ENCODE results near the gene FRZB. TPM values are rescaled to one million over a fixed set of nuclear protein-coding genes. Genes with fewer than 3 reads are reported as not detected.

FRZB gene
- polyA plus RNA-seq, 4 donors: 9.1 to 15.7 (median 10.5) TPM

- no peak for DNase-seq (ENCODE audit: low read depth in 4 of 4, low spot score in 2 of 4)
These were observed 14.3 kb downstream of the FRZB start for GRCh38 chr2:182852090-182852489.

DNA sequence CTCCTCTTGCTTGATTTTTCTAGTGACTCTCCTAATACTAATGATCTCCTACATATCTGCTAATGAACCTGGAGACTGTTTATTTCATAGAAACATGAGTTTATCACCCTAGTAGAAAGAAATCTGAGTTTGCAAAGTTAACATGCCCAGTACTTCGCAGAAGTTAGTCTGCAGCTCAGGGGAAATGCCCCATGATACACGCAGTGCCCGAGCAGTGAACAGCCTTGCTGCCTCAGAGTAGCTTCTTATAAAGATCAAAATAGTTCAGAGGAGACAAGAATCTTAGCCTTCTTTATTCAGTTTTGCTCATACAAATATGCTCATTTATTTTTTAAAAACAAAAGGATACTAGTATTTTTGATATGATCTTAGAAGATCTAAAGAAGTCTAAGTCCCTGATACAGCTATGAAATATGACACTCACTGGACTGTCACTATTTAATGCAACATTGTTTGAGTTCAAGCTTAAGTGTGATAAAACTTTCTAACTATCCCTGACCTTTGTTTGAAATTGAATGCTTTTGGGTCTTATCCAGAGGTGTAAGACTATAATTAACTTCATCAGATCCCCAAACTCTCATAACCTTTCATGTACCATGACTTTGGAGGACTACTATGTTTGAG, 20.5 kb downstream of the FRZB start:
- no peak for DNase-seq (ENCODE audit: low read depth in 4 of 4, low spot score in 2 of 4)

DNA sequence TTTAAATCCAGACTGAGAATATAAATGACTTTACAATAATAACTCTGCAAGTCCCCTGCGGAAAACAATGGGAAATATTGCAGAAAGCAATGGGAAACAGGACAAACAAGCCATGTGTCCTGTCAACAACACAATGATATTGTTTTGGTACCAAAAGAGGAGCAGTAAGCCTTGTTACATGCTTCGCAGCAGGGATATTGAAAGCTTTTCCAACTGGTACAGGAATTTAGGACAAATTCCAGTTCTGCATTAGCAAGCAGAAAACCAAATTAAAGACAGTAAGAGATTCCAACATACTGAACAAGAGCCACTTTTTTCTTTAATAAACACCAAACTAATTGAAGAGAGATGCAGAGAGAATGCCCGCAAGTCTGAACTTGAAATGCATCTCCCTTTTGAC, 30.0 kb downstream of the FRZB start:
- no peak for DNase-seq (ENCODE audit: low read depth in 4 of 4, low spot score in 2 of 4)

- DNase-seq (ENCODE audit: low read depth in 4 of 4, low spot score in 2 of 4): no peak
These were observed 32.1 kb downstream of the FRZB start for GRCh38 chr2:182834293-182834692.

DNA sequence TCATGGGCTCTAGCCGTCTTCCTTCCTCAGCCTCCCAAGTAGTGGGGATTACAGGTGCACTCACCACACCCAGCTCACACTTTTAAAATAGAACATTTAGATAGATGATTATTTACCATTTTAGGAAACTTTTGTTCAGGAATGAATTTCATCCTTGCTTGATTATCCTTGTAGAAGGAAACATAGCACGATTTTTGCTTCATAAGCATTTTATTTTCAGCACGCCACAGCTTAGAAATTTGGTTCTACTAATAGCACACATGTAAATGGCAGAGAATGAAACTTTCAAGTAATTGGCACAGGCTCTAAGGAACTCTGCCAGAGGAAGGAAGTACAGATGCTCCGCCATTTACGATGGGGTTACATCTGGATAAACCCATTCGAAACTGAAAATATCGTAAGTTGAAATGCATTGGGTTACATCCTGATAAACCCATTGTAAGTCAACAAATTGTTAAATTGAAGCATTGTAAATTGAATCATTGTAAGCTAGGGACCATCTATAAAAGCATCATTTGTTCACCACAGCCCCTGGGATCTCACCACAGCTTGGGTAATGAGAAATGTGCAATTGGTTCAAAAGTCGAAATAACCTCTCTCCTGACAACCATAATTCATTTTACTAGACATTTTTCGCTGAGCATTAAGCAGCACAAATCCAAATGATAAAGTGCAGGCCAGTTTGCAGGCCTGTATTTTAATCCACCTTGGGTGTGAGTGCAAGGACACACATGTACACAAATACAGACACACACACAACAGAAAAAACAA, 33.2 kb downstream of the FRZB start:
- no peak for DNase-seq (ENCODE audit: low read depth in 4 of 4, low spot score in 2 of 4)

- no peak for DNase-seq (ENCODE audit: low read depth in 4 of 4, low spot score in 2 of 4)
These were observed 34.5 kb downstream of the FRZB start for GRCh38 chr2:182831921-182832320.

GRCh38 chr2:182831101-182831500, 35.3 kb downstream of the FRZB start:
- no peak for DNase-seq (ENCODE audit: low read depth in 4 of 4, low spot score in 2 of 4)

DNA sequence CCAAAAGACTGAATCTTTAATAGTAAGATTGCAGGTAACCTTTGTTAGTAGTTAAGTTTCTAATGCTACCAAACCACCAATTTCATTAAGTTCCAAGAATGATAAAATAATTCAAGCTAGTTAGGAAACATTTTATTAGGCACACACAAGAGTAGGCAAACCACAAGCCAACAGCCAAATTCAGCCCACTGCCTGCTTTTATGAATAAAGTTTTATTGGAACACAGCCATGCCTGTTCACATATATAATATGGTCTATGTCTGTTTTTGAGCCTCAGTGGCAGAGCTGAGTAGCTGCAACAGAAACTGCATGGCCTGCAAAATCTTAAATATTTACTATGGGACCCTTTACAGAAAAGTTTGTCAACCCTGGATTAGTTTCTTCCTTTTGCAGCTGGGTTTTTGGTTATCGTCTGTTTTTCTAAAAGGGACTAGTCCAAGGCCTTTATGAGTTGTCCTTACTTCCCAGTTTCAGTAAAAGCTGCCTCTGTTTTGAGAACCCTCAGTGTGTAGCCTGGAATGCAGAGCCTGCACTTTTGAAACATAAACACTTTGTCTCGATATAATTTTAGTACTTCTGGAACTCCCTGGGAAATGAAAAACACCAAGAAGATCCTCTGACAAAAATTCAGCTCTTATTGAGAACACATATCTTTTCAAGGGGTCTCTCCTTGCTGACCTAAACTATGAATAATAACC, 39.1 kb downstream of the FRZB start:
- DNase-seq (ENCODE audit: low read depth in 4 of 4, low spot score in 2 of 4): no peak

GRCh38 chr2:182826496-182826895, 39.9 kb downstream of the FRZB start:
- DNase-seq (ENCODE audit: low read depth in 4 of 4, low spot score in 2 of 4): no peak

DNA sequence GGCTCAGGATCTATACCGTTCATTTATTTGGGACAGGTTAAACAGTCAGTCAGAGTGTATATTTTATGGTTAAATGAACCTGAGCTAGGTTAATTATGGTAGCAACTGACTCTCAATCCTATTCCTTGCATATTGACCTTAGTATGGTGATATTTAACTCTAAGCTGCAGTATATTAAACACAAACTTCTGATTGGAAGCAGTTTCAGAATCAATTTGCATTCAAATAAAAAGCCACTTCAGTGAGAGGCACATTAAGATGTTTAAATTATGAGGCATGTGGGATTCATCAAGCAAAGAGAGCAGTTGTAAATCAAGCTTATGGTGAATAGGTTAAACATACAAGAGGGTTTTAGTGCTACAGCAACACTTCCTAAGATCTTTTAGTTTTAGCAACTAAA, 40.4 kb downstream of the FRZB start:
- DNase-seq (ENCODE audit: low read depth in 4 of 4, low spot score in 2 of 4): peak in 1 of 4 donors; percentile 10

DNA sequence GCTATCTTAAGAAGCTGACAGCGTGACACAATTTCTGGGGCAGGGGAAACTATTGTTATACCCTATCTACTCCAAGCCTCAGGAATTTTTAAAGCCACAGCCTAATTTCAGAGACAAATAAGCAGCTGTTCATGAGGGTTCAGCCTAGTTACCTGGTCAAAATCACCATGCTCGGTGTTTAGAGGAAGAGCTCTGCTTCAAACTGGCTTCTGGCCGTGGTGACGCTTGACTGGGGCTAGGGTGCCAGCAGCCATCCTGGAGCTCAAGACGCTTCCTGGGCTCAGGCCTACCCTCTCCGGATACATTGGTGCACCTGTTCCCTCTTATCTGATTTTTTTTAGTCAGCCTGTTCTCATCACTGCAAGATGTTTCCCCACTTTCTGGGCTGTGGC, 41.7 kb downstream of the FRZB start:
- DNase-seq (ENCODE audit: low read depth in 4 of 4, low spot score in 2 of 4): no peak

DNA sequence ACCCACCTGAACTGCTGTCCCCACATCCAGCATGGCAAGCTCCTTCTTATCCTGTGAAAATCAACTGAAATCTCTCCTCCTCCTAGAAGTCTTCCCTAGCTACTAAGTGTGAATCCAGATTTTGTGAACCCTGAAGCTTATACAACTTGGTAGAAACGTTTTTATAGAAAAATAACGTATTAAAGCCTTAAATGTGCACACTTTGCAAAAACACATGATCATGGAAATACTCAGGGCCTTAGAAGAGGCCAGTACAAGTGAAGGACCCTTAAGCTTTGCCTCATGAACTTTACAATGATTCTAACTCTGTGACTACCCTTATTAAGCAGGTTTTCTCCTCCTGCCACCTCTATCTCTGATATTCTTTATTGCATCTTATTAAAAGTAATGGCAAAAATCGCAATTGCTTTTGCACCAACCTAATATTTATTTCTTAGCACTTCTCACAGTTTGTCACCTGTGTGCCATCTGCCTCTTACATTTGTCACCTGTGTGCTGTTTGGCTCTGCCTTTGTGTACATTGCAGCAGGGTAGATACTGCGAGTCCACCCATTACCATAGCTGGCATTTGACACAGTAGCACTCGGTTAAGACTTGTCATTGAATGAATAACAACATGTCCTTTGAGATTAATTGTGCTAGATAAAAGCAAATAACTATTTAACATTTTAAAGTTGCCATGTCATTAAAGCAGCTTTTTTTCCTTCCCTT, 42.2 kb downstream of the FRZB start:
- no peak for DNase-seq (ENCODE audit: low read depth in 4 of 4, low spot score in 2 of 4)

- DNase-seq (ENCODE audit: low read depth in 4 of 4, low spot score in 2 of 4): no peak
These were observed 43.7 kb downstream of the FRZB start for GRCh38 chr2:182822733-182823132.

DNA sequence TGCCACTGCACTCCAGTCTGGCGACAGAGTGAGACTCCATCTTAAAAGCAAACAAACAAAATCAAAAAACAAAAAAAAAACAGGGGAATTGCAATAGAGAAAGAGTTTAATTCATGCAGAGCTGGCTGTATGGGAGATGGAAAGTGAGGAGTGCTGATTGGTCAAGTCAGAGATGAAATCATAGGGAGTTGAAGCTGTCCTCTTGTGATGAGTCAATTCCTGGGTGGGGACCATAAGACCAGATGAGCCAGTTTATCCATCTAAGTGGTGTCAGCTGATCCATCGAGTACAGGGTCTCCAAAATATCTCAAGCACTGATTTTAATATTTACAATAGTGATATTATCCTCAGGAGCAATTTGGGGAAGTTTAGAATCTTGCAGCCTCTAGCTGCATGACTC, 45.3 kb downstream of the FRZB start:
- DNase-seq (ENCODE audit: low read depth in 4 of 4, low spot score in 2 of 4): no peak

GRCh38 chr2:182819412-182819811, 47.0 kb downstream of the FRZB start:
- no peak for DNase-seq (ENCODE audit: low read depth in 4 of 4, low spot score in 2 of 4)

GRCh38 chr2:182818925-182819324, 47.5 kb downstream of the FRZB start:
- DNase-seq (ENCODE audit: low read depth in 4 of 4, low spot score in 2 of 4): no peak

- no peak for DNase-seq (ENCODE audit: low read depth in 4 of 4, low spot score in 2 of 4)
These were observed 47.9 kb downstream of the FRZB start for GRCh38 chr2:182818501-182818900.

- DNase-seq (ENCODE audit: low read depth in 4 of 4, low spot score in 2 of 4): no peak
These were observed 48.9 kb downstream of the FRZB start for GRCh38 chr2:182817558-182817957.

DNA sequence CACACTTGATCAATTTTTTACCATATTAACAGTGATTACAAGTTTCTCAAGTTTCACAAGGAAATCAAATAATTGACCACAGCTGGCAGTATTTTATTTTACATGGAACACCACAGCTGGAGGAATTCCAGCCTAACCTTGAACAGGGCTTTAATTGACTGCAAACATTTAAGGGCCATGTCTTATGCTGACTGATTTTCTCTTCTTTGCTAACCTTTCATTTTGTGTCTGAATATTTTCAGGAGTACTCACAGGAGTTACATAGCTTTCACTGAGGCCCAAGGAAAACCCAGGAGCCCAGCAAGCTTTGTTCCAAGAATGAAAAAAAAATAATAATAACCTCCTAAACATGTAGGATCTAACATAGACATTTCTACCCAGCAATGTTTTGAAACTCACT, 49.6 kb downstream of the FRZB start:
- no peak for DNase-seq (ENCODE audit: low read depth in 4 of 4, low spot score in 2 of 4)

GRCh38 chr2:182814804-182815203, 51.6 kb downstream of the FRZB start:
- DNase-seq (ENCODE audit: low read depth in 4 of 4, low spot score in 2 of 4): no peak

DNA sequence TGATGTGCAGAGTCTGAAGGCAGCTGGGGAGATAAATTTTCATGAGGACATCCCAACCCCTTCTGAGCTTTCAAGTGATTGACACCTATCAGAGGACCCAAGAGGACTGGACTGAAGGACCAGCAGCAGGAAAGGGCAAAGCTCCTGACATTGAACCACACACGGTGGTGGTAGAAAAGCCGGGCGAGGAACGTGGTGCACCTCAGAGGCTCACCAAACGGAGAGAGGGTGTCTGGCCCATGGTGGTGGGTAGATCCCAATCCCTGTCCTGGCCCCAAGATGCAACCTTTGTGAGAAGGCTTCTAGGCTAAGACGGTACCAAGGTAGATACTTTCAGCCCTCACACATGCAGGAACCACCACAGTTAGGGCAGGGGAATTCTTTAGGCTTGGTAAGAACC, 52.1 kb downstream of the FRZB start:
- no peak for DNase-seq (ENCODE audit: low read depth in 4 of 4, low spot score in 2 of 4)
